IPS-NIHi7 (cell line): Measurements from ENCODE around the gene RAB40AL.

Experiments
- DNase-seq: peaks from one replicate; pipeline ENCODE4 v3.0.0; 2012; ENCODE audit warnings: mixed read lengths; ENCODE audit errors: extremely low spot score

The RAB40AL gene

DNA sequence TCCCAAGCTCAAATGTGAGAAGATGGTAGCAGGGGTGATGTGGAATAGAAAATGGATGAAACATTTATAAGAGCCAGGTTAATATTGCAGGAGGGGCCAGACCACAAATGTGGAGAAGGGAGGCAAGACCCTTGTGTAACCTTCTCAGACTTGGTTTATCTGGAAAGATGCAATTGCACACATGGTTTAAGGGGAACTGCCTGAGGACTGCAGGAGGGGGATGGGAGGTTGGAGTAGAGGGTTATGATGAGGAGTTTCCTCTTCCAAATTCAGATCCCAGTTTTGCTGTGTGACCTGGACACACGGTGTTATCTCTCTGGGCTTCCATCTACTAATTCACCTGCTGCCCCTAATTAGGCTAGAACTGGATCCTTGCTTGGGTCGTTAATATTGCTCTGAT, 46.1 kb downstream of the RAB40AL start:
- DNase-seq, result no peak

DNA sequence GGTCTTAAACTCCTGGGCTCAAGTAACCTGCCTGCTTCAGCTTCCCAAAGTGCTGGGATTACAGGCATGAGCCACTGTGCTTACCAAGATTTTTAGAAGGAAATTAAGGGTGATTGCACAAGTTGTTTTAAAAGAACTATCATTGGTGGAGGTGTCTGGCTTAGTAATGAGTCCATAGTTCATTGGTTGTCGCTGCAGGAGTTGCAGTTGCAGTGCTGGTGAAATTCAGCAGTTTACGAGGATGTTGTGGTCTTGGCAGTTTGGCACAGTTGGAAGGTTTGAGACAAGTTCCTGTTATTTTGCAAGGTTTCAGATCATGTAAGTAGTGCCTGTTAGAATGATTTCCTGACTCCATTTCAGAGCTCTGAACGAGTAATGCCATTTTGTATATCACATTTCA, 48.1 kb downstream of the RAB40AL start:
- DNase-seq, result no peak
